Esophagus muscularis mucosa (tissue), 4 donors: ENCODE results near the gene CCBE1. TPM values are rescaled to one million over a fixed set of nuclear protein-coding genes. Genes with fewer than 3 reads are reported as not detected.

Source experiments
- DNase-seq: peaks from one replicate; pipeline ENCODE4 v3.0.0-alpha.2; 2017; ENCODE audit errors: extremely low spot score
- H3K27ac ChIP-seq, 4 donors: fragments of 200-600 bp; sonication (generic); replicated peaks in 1 of 4; 1 replicate in 3 of 4; 2 replicates in 1 of 4; pipeline ENCODE4 v1.5.1; 2016 to 2019; ENCODE audit warnings: mild to moderate bottlenecking in 1 of 4
- H3K27me3 ChIP-seq, 4 donors: fragments of 200-600 bp; sonication (generic); one replicate each; pipeline versions ENCODE4 v1.5.1 to v1.6.0; 2016 to 2019
- H3K36me3 ChIP-seq, 4 donors: fragments of 200-600 bp; sonication (generic); one replicate each; pipeline ENCODE4 v1.5.1; 2016 to 2019
- H3K4me1 ChIP-seq, 4 donors: fragments of 200-600 bp; sonication (generic); one replicate each; pipeline ENCODE4 v1.5.1; 2016 to 2019
- H3K4me3 ChIP-seq, 4 donors: fragments of 200-600 bp; sonication (generic); 1 replicate in 2 of 4; 2 replicates in 2 of 4; pipeline ENCODE4 v1.5.1; 2016 to 2019; ENCODE audit warnings: mild to moderate bottlenecking in 4 of 4, moderate library complexity in 1 of 4
- H3K9me3 ChIP-seq, 4 donors: fragments of 200-600 bp; sonication (generic); 1 replicate in 3 of 4; 2 replicates in 1 of 4; pipeline ENCODE4 v1.5.1; 2016 to 2019
- EP300 ChIP-seq: sonication (generic); formaldehyde crosslinking; IDR thresholded peaks from one replicate; pipeline ENCODE4 v1.6.1; 2017; ENCODE audit warnings: antibody characterized with exemption
- POLR2A ChIP-seq: fragments of 450-650 bp; IDR thresholded peaks from one replicate; pipeline ENCODE4 v1.6.1; 2017; ENCODE audit warnings: antibody characterized with exemption, moderate library complexity, mild to moderate bottlenecking, low read depth
- POLR2AphosphoS5 ChIP-seq, 2 donors: sonication (generic); formaldehyde crosslinking; IDR thresholded peaks; one replicate each; pipeline ENCODE4 v1.6.1; 2017; ENCODE audit warnings: antibody characterized with exemption in 2 of 2
- WGBS: methylation state at CpG from one replicate; pipeline ENCODE4 v1.1.5; 2018; 5-methylcytosine and 5-hydroxymethylcytosine counted together
- intact Hi-C: fragments of 100-400 bp; cut with DNase I; formaldehyde crosslinking; loops from one replicate; pipeline ENCODE4 v1.15.1; 2023
- total RNA-seq, 4 donors: library from RNA; depleted of rRNA; stranded (reverse); fragments of >200 nt; gene quantifications; one replicate each; pipeline versions ENCODE4 v1.1.0 to v1.2.1, GENCODE V29; 2016
- TF ChIP-seq, protein P1 (sequence below), 3 experiments: fragments of 200-600 bp in 2 of 3; fragments of 450-650 bp in 1 of 3; sonication (generic) in 2 of 3; IDR thresholded peaks; one replicate each; pipeline ENCODE4 v1.5.1; 2017 to 2019; ENCODE audit warnings: antibody characterized with exemption in 3 of 3, mild to moderate bottlenecking in 2 of 3, moderate library complexity in 1 of 3

CCBE1 gene
- total RNA-seq, 4 donors from 2014 or later: 1.6 to 11.1 (median 2.7) TPM

DNA sequence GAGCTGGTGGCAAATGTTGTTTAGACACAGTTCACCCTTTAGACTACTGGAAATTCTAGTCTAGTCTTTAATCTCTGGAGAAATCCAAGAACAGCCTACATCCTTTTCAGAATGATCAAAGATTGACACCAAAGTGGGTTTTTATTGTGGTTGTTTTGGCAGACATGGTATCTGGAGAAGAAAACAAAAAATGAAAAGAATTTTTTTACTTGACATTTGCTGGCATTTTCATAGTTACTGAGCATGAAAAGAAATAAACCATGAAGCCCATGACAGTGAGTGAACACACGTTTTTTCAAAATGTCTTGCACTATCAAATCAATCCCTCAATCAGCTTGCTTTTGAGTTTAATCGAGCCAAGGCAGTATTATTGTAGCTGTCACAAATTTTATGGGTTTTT lies 125.3 kb downstream of the CCBE1 start:
- 67% methylated on average over 2 of the region's 2 CpGs for whole genome bisulfite sequencing
- intact Hi-C loops: no loop called here
- no peaks in the 10 kb centered on the region for H3K36me3 ChIP-seq
- no peak for DNase-seq
- no peak overlapping the region for H3K4me3 ChIP-seq
- TF ChIP-seq POLR2A: no peak
- TF ChIP-seq POLR2AphosphoS5 (IDR thresholded peaks at IDR 0.05): no peak
- no peak for TF ChIP-seq EP300
- TF ChIP-seq, protein P1, sequence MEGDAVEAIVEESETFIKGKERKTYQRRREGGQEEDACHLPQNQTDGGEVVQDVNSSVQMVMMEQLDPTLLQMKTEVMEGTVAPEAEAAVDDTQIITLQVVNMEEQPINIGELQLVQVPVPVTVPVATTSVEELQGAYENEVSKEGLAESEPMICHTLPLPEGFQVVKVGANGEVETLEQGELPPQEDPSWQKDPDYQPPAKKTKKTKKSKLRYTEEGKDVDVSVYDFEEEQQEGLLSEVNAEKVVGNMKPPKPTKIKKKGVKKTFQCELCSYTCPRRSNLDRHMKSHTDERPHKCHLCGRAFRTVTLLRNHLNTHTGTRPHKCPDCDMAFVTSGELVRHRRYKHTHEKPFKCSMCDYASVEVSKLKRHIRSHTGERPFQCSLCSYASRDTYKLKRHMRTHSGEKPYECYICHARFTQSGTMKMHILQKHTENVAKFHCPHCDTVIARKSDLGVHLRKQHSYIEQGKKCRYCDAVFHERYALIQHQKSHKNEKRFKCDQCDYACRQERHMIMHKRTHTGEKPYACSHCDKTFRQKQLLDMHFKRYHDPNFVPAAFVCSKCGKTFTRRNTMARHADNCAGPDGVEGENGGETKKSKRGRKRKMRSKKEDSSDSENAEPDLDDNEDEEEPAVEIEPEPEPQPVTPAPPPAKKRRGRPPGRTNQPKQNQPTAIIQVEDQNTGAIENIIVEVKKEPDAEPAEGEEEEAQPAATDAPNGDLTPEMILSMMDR (IDR thresholded peaks at IDR 0.05): no peak
- H3K27me3 ChIP-seq: no peaks in the 10 kb centered on the region
- H3K27ac ChIP-seq: no peak overlapping the region
- H3K9me3 ChIP-seq: no peaks in the 10 kb centered on the region
- peaks cover 0 to 5% (median 2%) of the 10 kb centered on the region in 4 donors for H3K4me1 ChIP-seq

DNA sequence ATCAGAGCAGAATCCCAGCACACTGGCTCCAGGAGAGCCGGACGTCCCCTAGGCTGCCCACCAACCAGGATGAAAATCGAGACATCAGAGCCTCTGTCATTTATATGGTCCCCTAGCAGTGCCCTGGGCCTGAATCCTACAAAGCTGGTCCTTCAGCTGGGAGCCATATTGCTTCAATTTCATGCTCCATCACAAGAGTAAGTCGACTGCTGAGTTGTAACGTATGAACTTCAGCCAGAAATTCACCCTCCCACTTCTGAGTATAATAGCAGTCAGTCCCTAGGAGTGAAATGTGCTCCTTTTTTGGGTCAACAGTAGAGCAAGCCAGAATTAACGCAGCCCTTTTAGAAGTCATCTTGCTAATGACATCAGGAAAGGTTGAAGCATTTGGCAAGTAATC lies 126.4 kb downstream of the CCBE1 start:
- WGBS: 88% methylated on average over 6 of the region's 6 CpGs
- TF ChIP-seq EP300 (no peak), POLR2A (no peak), POLR2AphosphoS5 (IDR thresholded peaks at IDR 0.05) (no peak)
- TF ChIP-seq, protein P1 (IDR thresholded peaks at IDR 0.05): no peak
- H3K27me3 ChIP-seq: no peaks in the 10 kb centered on the region

DNA sequence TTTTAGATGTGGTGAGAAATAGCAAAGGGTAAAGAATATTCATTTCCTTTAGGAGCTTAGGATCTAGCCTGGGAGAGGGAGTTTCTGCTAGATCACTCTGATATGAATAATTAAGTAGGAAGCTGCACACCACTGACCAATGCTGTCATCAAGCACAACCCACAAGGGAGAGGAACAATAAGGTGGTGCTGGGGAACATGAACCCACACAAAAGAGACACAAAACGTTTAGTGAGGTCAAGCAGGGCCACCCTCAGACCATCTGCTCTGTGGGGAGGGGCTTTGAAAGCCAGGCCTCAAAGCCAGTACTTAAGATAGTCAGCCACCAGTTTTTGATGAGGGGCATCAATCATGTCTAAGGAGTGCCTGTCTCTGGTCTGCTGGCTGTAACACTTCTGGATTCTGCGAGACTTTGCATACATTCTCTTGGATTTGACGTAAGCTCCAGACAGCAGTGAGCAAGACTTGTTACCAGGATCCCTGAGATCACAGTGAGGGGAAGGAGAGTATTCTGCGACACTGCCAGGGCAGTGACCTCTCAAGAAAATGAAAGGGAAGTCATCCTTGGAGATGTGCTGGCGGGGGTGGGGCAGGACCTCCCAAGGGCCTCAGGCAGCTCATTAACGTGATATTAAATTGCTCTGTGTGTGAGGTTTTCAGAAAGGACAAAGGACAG lies 127.0 kb downstream of the CCBE1 start:
- WGBS: 70% methylated on average over 6 of the region's 6 CpGs
- TF ChIP-seq POLR2AphosphoS5 (IDR thresholded peaks at IDR 0.05) (no peak), POLR2A (no peak), EP300 (no peak)
- TF ChIP-seq, protein P1 (IDR thresholded peaks at IDR 0.05): no peak
- Histone ChIP-seq H3K4me3 (no peak overlapping the region), H3K4me1 (peaks cover 0 to 16% (median 9%) of the 10 kb centered on the region in 4 donors), H3K27ac (no peak overlapping the region), H3K36me3 (no peaks in the 10 kb centered on the region), H3K9me3 (no peaks in the 10 kb centered on the region), H3K27me3 (no peaks in the 10 kb centered on the region)
- no peak for DNase-seq
- intact Hi-C loops: no loop called here

More for the DNA sequence above, 126.4 kb downstream of the CCBE1 start:
- Histone ChIP-seq H3K4me1 (peaks cover 0 to 14% (median 9%) of the 10 kb centered on the region in 4 donors), H3K9me3 (no peaks in the 10 kb centered on the region), H3K4me3 (no peak overlapping the region), H3K27ac (no peak overlapping the region), H3K36me3 (no peaks in the 10 kb centered on the region)
- no peak for DNase-seq
- intact Hi-C loops: no loop called here

DNA sequence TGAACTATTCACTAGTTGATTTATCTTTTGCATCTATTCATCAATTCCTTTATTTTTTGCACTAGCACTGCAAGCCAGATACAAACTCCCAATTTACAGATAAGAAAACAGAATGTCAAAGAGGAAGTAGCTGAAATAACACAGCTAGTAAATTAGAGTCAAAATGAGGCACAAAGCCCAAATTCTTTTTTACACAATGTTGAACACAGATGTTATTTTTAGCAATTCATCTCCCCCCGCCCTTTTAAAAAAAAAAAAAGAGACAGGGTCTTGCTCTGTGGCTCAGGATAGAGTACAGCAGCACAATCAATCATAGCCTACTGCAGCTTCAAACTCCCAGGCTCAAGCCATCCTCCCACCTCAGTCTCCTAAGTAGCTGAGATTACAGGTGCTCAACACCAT lies 127.8 kb downstream of the CCBE1 start:
- intact Hi-C loops: no loop called here
- Histone ChIP-seq H3K36me3 (no peaks in the 10 kb centered on the region), H3K4me1 (peaks cover 0 to 16% (median 9%) of the 10 kb centered on the region in 4 donors), H3K9me3 (no peaks in the 10 kb centered on the region), H3K4me3 (no peak overlapping the region), H3K27ac (no peak overlapping the region), H3K27me3 (no peaks in the 10 kb centered on the region)
- 20% methylated on average over 1 of the region's 1 CpG for WGBS
- TF ChIP-seq, protein P1 (IDR thresholded peaks at IDR 0.05): no peak
- TF ChIP-seq EP300 (no peak), POLR2A (no peak), POLR2AphosphoS5 (IDR thresholded peaks at IDR 0.05) (no peak)
- DNase-seq: no peak

DNA sequence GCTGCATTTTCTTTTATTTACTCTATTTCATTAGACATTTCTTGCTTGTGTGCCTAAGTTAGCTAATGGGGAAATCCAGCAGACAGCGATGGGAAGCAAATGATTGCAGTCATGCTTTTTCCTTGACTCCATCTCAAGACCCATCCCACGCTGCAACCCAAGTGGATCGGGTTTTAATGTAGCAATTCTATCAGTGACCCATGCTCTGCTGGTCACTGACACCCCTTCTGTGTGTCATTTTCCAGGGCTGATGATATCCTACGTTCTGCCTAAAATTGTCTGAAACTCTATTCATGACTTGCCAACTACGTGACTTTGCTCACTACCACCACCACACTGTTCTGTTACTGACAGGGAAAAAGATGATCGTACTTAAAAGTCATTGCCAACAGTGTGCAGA lies 129.8 kb downstream of the CCBE1 start:
- Histone ChIP-seq H3K4me3 (no peak overlapping the region), H3K9me3 (no peaks in the 10 kb centered on the region), H3K4me1 (peaks cover 0 to 16% (median 9%) of the 10 kb centered on the region in 4 donors), H3K27me3 (no peaks in the 10 kb centered on the region), H3K27ac (no peak overlapping the region), H3K36me3 (no peaks in the 10 kb centered on the region)
- 83% methylated on average over 6 of the region's 6 CpGs for WGBS
- no peak for TF ChIP-seq POLR2A
- TF ChIP-seq, protein P1 (IDR thresholded peaks at IDR 0.05): no peak
- TF ChIP-seq POLR2AphosphoS5 (IDR thresholded peaks at IDR 0.05): no peak
- TF ChIP-seq EP300: no peak
- no peak for DNase-seq
- intact Hi-C loops: no loop called here
